T47D (cell line): Measurements from ENCODE around the gene ELN.

Experiments used
- DNase-seq, 2 experiments: peaks; one replicate each; pipeline versions ENCODE4 v3.0.0 to v3.0.0-alpha.2; 2011 to 2012; ENCODE audit warnings: low read depth in 1 of 2, low spot score in 1 of 2
- JUND ChIP-seq: IDR thresholded peaks from 2 replicates; pipeline ENCODE4 v1.6.1; 2012; ENCODE audit warnings: low read depth
- in situ Hi-C: cut with HindIII; loops from 2 replicates; pipeline ENCODE4 v1.10.0; 2016; ENCODE audit warnings: low sequenced_read_pairs, low pct_unique_long_range_greater_than_20kb

Gene ELN

DNA sequence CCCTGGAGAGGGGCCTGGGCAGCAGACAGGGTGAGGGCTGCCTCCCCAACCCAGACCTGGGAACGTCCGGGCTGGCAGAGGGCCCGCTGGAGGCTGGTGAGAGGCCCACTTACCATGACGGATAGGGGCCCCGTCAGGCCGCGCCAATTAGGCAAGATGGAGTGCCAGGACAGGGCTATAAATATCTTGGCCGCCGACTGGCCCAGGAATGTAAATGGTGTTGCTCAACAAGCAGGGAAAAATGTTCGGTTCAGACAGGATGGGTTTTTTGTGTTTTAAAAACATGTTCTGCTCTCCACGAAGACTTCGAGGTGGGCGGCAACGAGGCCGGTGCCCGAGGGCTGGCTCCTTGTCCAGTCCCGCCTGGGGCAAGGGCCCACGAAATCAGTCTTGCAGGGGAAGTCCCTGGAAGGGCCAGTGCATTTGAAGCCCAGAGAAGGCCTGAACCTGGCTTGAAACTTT lies 35.8 kb upstream of the ELN start:
- in situ Hi-C loops, result no loop called here
- TF ChIP-seq JUND, result no peak
- no peak for DNase-seq

DNA sequence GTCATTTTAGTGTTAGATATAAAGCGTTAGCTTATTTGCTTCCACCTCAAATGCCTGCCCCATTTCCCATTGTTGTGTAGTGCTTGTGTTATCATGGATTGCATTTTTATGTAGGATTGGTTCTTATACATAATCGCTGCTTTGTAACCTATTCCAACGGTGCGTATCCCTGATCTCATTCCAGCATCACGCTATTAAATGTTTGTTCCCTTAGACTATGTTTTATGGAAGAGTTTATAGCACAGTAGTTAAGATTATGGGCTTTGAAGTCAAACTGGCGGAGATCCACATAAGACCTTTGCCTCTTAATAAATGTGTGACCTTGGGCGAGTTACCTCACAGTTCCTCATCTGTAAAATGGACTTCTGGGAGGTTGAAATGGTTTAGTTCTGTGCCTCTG lies 34.0 kb upstream of the ELN start:
- no peak for TF ChIP-seq JUND
- DNase-seq, result no peak
- in situ Hi-C loops, result no loop called here

DNA sequence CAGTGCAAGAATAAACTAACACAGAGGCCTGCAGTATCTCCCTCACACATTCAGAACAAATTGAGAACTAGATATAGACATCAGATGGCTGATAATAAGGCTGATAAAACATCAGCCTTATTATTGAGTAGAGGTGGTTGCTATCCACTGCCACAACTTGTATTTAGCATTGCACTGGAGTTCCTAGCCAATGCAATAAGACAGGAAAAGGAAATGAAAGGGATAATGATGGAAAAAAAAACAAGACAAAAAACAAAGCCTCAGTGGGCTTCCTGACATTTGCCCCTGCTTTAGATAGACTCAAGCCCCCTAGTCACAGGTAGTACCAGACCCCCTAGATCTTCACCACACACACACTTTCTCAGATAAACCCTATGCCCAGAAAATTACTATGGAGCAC lies 33.2 kb upstream of the ELN start:
- in situ Hi-C loops, result no loop called here
- no peak for TF ChIP-seq JUND
- no peak for DNase-seq

DNA sequence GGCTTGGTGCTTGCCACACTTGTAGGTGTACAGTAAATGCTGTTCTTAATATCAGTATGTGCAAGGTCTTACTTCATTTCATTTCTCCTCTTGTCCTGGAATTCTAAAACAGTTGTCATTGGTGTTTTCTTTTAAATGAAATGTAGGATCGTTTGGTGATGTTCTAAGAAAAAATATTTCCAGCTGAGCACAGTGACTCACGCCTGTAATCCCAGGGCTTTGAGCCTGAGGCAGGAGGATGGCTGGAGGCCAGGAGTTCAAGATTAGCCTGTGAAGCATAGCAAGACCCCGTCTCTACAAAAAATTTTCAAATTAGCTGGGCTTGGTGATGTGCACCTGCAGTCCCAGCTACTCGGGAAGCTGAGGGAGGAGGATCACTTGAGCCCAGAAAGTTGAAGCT lies 32.6 kb upstream of the ELN start:
- no peak for TF ChIP-seq JUND
- no peak for DNase-seq
- in situ Hi-C loops, result no loop called here

DNA sequence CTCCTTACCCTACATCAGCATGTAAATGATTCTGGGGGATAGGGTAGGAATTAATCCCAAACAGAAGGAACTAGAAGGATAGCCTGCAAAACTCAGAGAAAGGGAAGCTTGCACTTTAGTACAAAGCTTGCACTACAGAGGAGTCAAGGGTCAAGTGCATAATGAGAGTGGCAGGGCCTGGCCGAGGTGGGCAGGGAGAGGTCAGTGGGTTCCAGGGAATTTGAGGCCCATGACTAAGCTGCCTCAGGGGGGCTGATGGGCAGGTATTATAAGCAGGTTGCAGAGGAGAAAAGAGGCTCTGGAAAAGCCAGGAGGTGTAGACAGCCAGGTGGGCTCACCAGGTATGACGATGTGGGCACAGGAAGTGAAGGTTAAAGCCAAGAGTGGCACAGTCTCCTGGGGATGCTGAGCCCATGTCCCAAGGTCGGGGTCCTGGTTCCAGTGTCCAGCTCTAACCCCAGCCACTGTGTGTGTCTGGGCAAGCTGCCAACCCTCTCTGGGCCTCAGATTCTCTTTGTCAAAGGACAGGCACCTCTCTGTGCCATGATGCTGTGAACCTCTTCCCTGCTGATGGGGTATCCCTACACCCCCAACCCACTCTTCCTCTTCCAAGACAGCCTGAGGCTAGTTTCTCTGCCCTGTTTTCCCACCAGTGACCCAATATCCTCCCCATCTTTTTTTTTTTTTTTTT lies 32.0 kb upstream of the ELN start:
- no peak for TF ChIP-seq JUND
- in situ Hi-C loops, result no loop called here
- no peak for DNase-seq

DNA sequence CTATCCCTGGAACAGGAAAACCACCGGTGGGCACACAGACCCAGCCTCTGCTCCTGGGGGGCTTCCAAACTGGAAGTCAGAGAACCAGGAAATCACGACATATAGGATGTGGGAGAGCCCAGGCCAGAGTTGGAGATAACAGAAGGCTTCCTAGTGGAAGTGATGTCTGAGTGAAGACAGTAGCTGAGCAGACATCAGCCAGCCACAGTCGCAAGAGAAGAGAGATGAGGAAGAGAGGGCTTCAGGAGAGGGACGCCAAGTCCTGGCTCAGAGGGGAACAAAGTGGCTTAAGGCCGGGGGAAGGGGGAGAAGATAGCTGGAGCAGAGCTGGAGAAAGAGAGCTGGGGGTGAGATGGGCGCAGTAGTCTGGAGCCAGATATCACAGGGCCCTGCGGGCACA lies 30.9 kb upstream of the ELN start:
- in situ Hi-C loops, result no loop called here

DNA sequence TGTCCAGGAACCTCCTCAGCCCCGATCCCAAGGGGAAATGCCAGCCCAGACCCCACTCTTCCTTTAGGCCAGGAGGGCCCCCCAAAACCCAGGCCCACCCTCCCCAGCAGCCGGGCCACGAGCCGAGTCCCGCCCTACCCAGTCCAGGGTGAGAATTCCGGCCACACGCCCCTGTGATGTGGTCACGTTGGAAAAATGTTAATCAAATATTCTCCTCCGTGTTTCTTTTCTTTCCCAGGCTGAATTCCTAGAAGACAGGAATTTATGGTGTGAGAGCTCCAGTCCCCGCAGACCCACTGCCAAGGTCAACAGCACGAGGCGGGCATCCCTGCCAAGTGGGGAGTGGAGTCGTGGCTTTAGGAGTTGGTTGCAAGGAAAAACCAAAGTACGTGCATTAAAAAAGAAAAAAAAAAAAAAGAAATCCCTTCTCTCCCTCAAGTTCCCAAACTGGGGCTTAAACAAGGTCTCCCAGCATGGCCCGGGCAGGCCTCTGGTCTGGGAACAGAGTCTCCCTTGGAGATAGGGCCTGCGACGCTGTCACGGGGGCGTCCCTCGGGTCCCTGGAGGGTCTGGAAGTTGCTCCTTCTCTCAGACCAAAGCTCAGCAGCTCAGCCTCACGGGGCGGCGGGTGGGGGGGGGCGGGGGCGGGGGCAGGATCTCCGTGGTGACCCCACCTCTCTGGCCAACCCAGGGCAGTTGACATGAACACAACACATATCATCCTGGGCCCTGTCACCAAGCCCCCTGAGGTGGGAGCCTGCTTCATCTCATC lies 28.1 kb upstream of the ELN start:
- TF ChIP-seq JUND, result no peak
- in situ Hi-C loops, result no loop called here
- no peak for DNase-seq

More for the DNA sequence above, 30.9 kb upstream of the ELN start:
- no peak for DNase-seq
- TF ChIP-seq JUND, result no peak

DNA sequence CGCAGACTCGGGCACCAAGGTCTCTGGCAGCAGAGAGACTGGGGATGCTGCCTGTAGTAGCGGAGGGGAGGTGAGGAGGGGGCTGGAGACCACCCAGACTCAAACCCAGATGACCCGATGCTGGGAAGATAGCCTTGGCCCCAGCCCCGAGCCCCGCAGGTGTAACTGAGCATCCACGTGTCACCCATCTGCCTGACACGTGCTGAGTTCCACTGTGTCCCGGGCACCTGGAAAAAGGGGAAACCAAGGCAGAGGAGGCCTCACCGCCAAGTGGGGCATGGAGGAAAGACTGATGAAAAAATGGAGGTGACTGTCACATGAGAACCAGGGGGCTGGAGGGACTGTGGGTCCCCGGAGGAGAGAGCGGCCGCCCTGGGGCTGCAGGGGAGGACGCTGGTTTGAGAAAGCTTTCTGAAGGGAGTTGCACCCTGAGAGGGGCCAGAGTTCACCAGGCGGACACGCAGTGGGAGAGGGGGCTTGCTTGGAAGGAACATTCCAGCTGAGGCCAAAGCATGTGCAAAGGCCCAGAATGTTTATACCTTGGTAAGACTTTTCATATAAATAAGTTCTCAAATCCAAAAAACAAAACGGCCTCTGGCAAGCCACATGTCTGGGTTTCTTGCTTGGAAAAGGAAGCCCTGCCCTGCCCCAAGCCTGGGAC lies 27.4 kb upstream of the ELN start:
- DNase-seq, result no peak
- TF ChIP-seq JUND, result no peak
- in situ Hi-C loops, result no loop called here

DNA sequence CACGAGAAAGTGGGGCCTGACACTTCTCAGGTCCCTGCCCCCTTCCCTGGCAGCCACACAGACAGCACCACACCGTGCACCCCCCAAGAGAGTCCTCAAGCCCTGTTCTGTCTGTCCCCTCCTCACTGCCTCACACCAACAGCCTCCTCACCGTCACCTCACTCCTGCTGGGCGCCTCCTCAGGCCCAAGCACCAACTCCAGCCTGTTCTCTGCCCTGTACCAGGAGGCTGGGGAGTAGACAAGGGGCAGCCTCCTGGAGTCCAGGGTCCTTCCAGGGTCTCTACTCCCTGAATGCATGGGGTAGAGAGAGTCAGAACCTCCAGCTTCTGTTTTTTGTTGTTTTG lies 26.9 kb upstream of the ELN start:
- in situ Hi-C loops, result no loop called here
- no peak for TF ChIP-seq JUND

DNA sequence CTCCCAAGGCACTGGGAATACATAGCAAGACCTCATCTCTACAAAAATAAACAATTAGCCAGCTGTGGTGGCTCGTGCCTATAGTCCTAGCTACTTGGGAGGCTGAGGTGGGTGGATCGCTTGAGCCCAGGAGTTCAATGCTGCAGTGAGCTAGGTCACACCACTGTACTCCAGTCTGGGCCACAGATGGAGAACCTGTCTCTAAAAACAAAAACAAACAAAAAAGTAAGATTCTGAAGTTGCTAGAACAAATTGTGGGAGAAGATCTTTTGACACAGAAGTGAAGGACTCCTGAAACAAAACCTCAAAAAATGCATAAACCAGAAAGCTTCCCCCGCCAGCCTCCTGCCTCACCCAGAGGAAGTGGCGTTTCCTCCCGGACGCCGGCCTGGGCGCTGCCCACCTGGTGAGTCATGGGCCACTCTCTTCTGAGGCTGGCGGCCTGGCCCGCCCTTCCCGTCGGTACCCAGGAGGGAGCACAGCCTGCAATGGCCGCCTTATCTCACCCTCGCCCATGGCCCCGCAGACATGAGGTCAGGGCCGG lies 25.4 kb upstream of the ELN start:
- no peak for TF ChIP-seq JUND
- no peak for DNase-seq
- in situ Hi-C loops, result no loop called here

More for the DNA sequence above, 26.9 kb upstream of the ELN start:
- DNase-seq, result no peak

DNA sequence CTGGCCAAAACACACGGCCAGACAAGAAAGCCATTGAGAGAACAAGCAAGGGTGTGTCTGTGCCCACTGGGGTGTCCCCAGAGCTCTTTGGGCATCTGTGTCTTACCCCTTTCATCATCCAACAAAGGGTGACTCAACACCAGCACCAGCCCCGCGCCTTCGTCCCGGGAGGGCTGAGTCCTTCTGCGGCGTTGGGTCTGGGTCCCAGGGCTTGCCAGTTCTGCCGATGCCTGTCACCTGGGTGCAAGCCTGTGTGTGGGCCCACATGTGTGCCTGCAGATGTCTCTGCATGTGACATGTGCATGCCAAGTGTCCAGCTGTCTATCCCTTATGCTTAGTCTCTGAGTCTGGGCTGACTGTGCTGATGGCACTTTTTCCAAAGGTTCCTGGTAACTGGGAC lies 24.4 kb upstream of the ELN start:
- in situ Hi-C loops, result no loop called here
- DNase-seq, result no peak
- TF ChIP-seq JUND, result no peak

DNA sequence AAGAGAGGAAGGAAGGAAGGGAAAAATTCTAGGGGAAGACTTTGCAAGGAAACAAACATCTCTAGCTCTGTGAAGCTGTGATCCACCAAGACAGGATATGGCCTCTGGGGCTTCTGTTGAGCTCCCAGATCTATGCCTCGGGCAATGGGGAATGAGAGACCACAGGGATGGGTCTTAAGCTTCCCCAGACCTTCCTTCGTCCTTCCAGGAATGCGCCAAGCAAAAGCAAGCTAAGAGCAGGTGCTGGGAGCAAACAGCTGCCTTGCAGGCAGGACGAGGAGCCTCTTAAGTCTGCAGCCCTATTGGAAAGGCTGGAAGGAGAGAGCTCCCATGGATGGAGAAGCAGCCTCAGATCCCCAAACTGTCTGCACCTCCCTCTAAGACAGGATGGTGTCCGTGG lies 21.9 kb upstream of the ELN start:
- in situ Hi-C loops, result no loop called here
- no peak for DNase-seq
- TF ChIP-seq JUND, result no peak
